Fibroblast of pulmonary artery (primary cell): ENCODE results near the gene HPSE2.
"Not testable (repeated sequence)": the region's sequence is repeated elsewhere in the genome, so short reads cannot be mapped to it uniquely, and the experiment has no call there.

ENCODE experiments used
- DNase-seq: peaks from one replicate; pipeline ENCODE4 v3.0.0-alpha.2; 2010; ENCODE audit warnings: low read depth
- H3K4me3 ChIP-seq: replicated peaks from 2 replicates; pipeline ENCODE4 v1.5.1; 2011; ENCODE audit warnings: low read depth, mild to moderate bottlenecking, control low read depth, low read length, moderate library complexity
- TF ChIP-seq, protein P1 (sequence below): IDR thresholded peaks from 2 replicates; pipeline ENCODE4 v1.5.1; 2011; ENCODE audit warnings: mild to moderate bottlenecking, control low read depth, low read length, inconsistent platforms; ENCODE audit errors: missing control alignments

HPSE2 gene

DNA sequence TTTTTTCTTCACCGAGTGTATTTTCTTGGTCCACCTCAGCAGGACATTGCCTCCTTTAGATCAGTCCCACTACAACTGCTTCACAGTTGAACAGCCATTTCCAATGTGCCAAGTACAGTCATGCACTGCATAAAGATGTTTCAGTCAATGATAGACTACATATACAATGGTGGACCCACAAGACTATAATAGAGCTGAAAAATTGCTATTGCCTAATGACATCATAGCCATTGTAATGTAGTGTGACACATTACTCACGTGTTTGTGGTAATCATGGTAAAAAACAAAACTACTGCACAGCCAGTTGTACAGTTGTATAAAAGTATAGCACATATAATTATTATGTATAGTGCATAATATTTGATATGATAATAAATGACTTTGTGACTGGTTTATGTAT is 675.1 kb downstream of the HPSE2 start:
- TF ChIP-seq, protein P1, sequence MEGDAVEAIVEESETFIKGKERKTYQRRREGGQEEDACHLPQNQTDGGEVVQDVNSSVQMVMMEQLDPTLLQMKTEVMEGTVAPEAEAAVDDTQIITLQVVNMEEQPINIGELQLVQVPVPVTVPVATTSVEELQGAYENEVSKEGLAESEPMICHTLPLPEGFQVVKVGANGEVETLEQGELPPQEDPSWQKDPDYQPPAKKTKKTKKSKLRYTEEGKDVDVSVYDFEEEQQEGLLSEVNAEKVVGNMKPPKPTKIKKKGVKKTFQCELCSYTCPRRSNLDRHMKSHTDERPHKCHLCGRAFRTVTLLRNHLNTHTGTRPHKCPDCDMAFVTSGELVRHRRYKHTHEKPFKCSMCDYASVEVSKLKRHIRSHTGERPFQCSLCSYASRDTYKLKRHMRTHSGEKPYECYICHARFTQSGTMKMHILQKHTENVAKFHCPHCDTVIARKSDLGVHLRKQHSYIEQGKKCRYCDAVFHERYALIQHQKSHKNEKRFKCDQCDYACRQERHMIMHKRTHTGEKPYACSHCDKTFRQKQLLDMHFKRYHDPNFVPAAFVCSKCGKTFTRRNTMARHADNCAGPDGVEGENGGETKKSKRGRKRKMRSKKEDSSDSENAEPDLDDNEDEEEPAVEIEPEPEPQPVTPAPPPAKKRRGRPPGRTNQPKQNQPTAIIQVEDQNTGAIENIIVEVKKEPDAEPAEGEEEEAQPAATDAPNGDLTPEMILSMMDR, result no peak
- H3K4me3 ChIP-seq, result no peak overlapping the region
- DNase-seq, result no peak

DNA sequence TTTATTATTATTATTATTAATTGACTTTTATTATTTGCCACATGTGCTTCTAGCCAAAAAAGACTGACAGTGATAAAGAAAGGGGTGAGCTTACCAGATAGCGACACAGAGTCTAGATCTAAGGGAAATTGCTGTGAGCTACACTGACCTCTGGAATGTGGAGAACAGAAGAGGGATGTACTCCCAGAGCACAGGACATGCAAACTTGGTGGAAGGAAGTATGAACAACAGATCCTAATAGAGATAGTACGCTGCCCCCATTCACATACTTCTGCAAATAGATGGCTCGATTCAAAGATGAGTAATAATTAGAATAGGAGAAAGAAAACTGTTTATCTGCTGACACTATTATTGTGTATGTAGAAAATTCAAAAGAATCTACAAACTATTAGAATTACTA is 679.6 kb downstream of the HPSE2 start:
- DNase-seq, result no peak
- H3K4me3 ChIP-seq, result no peak overlapping the region
- TF ChIP-seq, protein P1, result no peak

DNA sequence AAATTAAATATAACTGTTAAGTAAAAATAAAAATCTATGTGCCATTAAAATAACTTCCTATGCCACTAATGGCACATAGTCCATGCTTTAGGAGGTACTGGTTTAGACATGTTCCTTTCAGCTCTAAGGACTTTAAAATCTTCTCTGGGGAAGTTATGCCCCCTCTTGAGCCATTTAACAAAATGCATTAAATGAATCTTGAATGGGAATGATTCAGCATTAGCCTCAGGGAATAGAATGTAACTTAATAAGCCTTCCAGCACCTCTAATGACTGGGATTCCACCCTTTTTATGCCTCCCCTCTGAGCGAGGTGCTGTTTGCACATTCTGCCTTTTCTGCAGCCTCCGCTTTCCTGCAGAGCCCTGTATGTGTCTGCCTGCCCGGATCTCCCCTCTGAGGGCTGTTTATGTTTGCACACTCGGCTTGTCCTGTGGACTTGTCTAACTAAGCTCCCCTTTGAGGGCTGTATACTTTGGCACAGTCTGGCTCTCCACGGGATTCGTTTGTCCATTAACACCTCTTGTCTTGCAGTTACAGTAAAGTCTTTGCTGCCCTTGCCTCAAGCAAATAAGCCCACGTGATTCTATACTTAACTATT is 680.5 kb downstream of the HPSE2 start:
- no peak overlapping the region for H3K4me3 ChIP-seq
- TF ChIP-seq, protein P1, result no peak
- no peak for DNase-seq

DNA sequence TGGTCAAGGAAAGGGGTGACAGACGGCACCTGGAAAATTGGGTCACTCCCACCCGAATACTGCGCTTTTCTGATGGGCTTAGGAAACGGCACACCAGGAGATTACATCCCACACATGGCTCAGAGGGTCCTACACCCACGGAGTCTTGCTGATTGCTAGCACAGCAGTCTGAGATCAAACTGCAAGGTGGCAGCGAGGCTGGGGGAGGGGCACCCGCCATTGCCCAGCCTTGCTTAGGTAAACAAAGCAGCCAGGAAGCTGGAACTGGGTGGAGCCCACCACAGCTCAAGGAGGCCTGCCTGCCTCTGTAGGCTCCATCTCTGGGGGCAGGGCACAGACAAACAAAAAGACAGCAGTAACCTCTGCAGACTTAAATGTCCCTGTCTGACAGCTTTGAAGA is 694.1 kb downstream of the HPSE2 start:
- DNase-seq, result not testable (repeated sequence)

DNA sequence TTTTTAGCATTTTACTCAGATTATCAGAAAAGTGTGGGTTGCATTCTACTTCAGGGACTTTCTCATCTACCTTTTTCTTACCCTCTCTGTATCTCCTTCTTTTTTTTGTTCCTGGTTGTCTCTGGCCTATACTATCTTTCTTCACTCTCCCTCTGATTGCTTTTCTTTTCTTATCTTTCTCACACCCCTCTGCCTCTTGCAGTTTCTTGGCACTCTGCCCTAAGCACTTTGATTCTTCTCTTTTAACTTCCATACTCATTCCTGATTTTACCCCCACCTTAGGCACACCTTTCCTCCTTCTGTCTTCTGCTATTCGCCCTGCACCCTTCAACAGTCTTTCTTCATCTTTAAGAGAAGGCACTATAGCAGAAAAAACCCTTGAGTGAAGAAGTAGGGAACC is 696.1 kb downstream of the HPSE2 start:
- H3K4me3 ChIP-seq, result no peak overlapping the region
- no peak for DNase-seq
- TF ChIP-seq, protein P1, result no peak

More for the DNA sequence above, 694.1 kb downstream of the HPSE2 start:
- H3K4me3 ChIP-seq, result not testable (repeated sequence)

DNA sequence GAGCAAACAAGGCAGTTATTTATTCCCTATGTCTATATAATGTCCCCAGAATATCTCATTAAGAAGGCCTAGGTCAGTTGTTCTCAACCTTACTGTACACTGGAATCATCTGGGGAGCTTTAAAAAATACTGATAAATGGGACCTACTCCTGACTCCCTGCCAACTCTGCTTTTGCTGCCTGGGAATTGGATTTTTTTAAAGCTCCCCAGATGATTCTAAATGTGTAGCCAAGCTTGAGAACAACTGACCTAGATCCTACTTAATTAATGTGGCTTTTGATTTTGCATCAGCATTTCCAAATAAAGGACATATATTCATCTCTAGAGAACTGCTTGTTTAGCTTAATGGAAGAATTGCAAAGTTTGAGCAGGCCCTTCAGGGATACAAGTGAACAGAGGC is 697.2 kb downstream of the HPSE2 start:
- TF ChIP-seq, protein P1, result no peak
- H3K4me3 ChIP-seq, result no peak overlapping the region
- DNase-seq, result no peak

DNA sequence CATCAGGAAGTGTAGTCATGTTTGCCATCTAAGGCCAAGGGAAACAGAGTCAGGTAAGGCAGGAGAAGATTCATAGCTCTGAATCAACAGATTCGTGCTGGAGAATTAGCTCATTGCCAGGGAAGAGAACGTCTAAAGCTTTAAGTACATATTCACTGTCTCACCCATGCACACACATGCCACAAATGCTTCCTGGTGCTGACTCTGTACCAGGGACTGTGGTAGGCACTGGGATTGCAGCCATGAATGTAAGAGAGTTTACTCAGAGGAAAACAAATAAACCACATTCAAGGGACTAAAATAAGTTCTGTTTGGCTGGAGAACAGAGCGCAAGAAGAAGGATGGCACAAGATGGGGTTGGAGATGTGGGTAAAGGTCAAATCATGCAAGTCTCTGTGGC is 699.1 kb downstream of the HPSE2 start:
- DNase-seq, result no peak

More for the DNA sequence above, 699.1 kb downstream of the HPSE2 start:
- no peak overlapping the region for H3K4me3 ChIP-seq
- TF ChIP-seq, protein P1, result no peak
